ENCODE results near the gene TDRD6. TPM values are rescaled to one million over a fixed set of nuclear protein-coding genes. Genes with fewer than 3 reads are reported as not detected.
A peak's percentile ranks its signal among the peaks of the same experiment; 100 is the strongest.
"Not testable (repeated sequence)": the region's sequence is repeated elsewhere in the genome, so short reads cannot be mapped to it uniquely, and the experiment has no call there.

Gene TDRD6, protein sequence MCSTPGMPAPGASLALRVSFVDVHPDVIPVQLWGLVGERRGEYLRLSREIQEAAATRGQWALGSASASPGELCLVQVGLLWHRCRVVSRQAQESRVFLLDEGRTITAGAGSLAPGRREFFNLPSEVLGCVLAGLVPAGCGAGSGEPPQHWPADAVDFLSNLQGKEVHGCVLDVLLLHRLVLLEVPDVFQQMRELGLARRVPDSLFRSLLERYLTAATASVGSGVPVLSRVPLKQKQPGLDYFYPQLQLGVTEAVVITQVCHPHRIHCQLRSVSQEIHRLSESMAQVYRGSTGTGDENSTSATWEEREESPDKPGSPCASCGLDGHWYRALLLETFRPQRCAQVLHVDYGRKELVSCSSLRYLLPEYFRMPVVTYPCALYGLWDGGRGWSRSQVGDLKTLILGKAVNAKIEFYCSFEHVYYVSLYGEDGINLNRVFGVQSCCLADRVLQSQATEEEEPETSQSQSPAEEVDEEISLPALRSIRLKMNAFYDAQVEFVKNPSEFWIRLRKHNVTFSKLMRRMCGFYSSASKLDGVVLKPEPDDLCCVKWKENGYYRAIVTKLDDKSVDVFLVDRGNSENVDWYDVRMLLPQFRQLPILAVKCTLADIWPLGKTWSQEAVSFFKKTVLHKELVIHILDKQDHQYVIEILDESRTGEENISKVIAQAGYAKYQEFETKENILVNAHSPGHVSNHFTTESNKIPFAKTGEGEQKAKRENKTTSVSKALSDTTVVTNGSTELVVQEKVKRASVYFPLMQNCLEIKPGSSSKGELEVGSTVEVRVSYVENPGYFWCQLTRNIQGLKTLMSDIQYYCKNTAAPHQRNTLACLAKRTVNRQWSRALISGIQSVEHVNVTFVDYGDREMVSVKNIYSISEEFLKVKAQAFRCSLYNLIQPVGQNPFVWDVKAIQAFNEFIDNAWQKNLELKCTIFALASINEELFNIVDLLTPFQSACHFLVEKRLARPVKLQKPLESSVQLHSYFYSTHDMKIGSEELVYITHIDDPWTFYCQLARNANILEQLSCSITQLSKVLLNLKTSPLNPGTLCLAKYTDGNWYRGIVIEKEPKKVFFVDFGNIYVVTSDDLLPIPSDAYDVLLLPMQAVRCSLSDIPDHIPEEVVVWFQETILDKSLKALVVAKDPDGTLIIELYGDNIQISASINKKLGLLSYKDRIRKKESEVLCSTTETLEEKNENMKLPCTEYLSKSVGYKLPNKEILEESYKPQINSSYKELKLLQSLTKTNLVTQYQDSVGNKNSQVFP (N-terminal part only)
- total RNA-seq, result 0.20 TPM

DNA sequence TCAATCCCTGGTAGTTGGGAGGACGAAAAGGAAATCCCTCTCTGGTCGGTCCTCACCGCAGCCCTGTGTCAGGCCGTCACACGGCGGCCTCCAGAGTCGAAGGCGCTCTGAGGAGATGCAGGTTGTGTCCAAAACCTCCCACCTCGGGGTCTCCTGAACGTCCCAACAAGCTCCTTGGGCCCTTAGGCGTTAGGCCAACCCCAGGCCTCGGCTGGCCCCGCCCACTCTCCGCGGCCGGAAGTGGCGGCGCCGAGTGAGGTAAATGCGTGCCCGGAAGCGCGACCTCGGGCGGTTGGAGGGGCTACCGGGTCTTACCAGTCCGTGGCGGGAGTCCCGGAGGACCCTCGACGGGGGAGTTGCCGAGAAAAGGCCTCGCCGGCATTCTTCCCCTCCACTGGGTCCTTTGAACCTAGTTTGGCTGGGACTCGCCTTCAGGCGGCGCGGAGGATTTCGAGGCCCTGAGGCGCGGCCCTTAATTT, at the start of gene TDRD6:
Gene TDRD6, plus strand, starts transcription at position 267 of the 479 bp plus-strand sequence. CDS start 244 bp downstream, outside the sequence.
- DNase-seq, result no peak

DNA sequence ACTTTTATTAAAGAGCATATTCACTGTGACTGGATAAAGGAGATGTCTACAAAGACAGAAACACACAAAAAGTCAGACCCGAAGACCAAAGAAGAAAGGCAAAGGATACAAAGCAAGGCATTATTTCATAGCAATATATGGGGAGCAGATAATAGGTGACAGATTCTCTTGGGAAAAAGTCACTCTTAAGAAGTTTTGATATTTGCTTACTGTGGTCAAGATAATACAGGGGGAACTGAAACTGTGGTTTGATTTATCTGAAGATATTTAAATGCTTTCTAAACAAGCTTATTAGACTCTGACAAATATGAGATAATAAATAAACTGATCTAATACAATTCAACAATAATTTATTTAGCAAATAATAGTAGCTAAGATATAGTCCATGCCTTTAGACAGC, 49.8 kb upstream of the TDRD6 start:
- DNase-seq, result no peak

DNA sequence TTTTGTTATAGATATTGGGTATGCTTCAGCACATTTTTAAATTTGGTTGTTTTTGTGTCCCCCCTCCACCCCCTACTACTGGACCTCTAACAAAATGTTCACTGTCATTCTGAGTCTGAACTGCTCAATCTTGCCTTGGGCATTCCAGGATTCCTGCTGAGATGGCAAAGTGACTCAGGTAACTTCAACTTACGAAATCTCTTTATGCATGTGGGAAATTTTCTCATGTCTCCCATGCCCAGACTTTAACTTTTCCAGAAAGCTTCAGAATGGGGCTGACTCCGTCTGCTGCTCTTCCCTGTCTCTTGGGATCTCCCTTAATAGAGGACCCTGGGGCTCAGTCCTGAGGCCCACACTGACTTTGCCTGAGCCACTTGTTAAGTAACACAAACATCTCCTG, 49.0 kb upstream of the TDRD6 start:
- DNase-seq, result no peak

DNA sequence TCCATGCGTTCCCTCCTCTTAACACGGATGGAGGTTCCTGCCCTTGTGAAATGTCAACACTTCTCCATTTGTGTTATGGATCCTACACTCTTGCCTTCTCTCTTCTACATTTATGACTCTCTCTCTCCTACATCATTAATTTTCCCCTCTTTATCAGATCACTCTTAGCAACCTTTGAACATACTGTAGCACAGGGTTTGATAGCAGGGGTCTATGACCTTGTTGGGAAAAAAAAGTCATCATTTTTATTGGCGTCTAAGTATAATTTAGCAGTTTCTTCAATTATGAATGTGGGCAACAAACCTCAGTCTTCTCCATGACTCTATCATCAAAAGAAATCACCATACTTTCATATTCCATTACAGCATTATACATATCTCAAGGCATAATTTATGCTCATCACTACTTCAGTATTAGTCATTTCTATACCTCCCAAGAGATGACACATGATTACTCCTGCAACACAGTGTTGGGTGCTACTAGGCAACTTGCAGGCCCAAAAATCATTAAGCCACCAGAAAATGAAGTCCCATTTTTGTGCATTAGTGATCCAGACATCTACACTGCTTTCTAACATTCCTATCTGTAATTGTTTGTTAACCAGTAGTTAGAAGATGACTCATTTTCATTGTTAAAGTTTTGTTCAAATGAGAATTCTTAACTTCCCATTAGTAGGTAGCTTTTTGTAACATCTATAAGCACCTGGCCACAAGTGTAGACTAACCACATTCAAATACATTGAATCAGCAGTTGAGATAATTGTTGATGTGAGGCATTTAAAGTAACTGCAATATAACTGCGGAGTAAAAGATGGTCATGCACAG, 44.5 kb upstream of the TDRD6 start:
- no peak for DNase-seq

DNA sequence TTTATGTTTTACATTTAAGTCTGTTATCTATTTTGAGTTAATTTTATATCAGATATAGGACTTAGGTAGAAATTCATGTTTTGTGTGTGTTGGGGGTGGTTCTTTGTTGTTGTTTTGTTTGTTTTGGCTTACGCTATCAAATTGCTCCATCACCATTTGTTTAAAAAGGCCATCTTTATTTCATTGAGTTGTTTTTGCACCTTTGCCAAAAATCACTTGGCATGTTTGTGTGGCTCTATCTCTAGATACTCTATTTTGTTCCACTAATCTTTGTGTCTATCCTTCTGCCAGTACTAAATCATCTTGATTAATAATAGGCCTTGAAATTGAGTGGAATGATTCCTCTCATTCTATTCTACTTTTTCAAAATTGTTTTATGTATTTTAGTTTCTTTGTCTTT, 42.4 kb upstream of the TDRD6 start:
- no peak for DNase-seq

DNA sequence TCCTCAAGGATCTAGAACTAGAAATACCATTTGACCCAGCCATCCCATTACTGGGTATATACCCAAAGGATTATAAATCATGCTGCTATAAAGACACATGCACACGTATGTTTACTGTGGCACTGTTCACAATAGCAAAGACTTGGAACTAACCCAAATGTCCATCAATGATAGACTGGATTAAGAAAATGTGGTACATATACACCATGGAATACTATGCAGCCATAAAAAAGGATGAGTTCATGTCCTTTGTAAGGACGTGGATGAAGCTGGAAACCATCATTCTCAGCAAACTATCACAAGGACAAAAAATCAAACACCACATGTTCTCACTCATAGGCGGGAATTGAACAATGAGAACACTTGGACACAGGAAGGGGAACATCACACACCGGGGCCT, 39.6 kb upstream of the TDRD6 start:
- DNase-seq, result not testable (repeated sequence)

DNA sequence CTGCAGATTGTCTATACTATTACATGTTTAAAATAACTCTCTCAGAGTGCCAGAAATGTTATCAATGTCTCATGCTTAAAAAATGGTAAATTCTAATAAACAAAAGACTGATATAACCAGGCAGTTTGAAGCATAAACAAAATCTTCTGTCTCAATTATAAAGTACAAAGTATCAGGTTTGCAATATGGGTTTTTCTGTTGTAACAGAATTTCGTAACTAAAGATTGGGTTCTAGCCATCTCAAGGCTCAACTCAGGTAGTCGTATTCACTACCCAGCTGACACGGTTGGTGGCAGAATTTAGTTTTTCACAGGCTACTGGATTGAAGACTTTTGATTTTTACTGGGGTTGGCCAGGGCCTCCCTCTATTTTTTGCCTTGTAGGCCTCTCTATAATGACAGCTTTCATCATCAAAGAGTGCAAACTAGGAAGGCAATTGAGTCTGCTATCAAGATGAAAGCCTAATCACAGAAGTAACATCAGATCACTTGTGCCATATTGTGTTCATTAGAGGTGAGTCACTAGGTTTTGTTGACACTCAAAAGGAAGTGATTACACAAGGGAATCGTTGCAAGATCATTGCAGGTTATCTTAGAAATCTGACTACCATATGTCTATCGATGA, 38.7 kb upstream of the TDRD6 start:
- DNase-seq, result no peak

DNA sequence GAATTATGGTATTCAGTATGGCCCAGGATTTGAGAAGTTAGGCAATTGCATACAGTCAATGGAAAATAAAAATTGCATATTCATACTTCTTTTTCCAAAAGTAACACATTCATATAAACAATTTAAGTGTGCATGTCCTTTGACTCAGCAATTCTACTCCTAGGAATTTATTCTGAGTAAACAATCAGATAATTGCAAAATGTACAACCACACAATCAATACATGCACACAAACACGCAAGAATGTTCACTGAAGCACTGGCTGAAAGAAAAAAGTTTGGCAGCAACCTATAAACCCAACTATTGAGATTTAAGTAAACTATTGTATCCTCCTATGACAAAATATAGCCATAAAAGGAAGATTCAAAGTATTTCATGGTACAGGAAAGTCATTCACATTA, 36.7 kb upstream of the TDRD6 start:
- DNase-seq, result no peak

DNA sequence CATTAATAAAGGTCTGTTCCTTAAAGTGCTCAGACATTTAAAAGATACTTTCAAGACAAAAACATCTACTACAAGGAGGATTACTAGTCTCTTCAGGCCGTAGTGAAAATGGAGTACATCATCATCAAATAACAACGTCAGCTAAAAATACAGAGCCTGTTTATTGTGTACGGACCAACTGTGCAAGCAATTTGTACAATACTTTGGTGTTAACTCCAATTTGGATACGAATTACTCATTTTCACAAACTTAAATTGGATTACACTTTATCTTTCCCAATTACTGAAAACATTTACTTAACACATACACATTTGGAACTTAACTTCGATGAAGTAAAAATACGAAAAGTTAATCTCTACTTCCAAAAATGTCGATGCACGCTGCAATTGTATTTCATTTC, 35.9 kb upstream of the TDRD6 start:
- no peak for DNase-seq

DNA sequence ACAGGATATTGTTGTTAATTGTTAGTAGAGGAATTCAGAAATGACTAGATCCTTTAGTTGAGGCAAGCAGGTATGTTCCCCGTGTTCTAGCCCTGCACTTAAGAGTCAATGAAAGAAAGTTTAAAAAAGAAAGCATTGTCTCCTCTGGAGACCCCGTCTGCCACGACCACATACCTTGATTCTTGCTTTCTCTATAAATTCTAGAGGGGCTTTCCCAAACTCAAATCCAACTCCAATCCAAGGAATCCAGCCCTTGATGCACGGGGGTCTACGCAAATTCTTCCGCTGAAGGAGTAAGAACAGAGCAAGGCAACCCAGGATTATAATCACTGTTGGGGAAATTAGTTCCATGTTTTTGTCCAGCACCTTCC, 35.5 kb upstream of the TDRD6 start:
- no peak for DNase-seq

DNA sequence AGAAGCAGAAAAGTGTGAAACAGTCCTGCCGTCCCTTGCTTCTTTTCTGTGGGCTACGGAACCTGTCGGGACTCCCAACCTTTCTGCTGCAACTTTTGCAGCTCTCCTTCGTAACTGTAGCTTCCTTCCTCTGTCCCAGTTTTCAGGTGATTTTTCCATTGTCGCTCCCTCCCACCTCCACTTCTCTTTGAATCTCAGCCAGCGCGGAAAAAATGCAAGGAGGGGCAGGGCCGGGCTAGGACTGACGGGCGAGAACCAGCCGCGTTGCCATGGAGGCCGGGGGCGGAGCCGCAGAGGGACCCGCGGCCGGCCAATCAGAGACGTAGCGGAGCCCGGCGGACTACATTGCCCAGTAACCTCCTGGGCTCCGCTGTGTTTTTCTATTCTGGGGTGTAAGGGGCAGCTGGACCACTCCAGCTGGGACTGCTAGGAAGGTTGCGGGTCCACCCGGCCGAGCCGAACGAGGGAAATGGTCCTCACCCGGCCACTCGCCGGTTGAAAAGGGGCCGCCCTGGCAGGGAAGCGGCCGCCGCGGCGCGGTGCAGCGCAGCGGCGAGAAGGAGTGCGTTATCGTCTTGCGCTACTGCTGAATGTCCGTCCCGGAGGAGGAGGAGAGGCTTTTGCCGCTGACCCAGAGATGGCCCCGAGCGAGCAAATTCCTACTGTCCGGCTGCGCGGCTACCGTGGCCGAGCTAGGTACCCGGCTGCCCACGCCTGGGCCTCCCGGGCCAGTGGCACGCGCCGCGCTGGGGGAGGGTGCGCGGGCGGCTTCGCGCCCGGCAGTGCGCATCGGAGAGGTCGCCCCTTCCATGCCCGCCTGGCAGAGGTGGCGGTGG, 34.9 kb upstream of the TDRD6 start, which contains the start of the genes CYP39A1 and SLC25A27:
Gene CYP39A1, minus strand, starts transcription at position 216 of the 836 bp plus-strand sequence. CDS start 236 bp downstream, outside the sequence.
Gene SLC25A27, plus strand, starts transcription at position 373 of the 836 bp plus-strand sequence. Its CDS starts 218 bp downstream, at position 591.
- peak; percentile 76 for DNase-seq

DNA sequence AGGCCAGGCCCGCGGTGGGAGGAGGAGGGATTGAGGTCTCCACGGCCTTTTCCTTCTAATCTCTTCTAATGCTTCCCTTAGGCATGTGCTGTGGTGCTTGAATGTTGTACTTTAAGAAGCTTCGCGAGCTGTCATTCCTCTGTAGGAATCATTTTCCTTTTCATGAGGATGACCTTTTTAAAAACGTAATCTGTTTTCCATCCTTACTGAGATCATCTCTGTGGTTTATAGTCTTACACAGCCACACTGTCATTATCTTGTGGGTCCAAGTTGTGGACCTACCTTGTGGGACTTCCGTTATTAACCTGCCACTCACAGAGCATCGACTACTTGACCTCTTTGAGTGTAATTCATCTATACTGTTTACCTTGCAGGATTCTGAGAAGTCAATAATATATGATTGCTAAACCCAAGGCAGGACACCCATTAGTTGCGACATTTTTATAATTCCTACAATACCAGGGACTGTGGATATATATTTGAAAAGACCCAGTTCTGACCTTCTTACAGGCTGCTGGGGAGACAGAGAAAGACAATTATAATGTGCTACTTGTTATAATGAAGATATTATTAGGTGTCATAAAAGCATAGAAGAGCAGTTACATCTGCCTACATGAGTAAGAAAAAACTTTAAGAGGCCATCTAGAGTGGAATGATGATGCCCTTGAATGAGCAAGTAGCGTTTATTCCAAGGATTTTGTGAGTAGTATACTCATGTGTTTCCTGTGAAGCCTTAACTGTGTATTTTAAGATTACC, 34.1 kb upstream of the TDRD6 start:
- DNase-seq, result no peak

DNA sequence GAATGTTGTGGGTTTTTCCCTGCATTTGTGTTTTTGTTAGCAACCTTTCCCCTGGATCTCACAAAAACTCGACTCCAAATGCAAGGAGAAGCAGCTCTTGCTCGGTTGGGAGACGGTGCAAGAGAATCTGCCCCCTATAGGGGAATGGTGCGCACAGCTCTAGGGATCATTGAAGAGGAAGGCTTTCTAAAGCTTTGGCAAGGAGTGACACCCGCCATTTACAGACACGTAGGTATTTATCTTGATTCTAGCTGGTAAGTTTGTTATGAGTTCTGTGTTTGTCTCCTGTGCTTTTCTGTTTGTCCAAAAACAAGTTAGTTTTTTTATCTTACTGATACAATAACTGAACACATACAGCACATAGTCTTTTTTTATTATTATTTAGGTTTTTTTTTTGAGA, 31.9 kb upstream of the TDRD6 start:
- no peak for DNase-seq

DNA sequence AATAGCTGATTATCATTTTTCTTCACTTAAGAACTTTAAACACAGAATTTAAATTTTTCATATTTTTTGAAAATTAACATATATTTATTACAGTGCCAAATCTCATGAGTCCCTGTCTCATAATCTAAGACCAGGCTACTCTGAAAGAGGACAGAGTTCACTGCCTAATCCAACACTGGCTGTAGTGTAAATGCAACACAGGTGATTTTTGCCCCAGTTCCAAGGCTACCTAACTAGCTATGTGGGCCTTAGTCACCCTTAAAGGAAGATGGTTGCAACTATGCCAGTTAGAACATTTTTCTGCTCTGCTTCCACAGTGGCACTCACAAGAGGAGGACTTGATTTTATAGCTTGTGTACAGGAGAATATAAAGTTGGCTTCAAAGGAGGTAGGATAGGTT, 30.0 kb upstream of the TDRD6 start:
- no peak for DNase-seq

DNA sequence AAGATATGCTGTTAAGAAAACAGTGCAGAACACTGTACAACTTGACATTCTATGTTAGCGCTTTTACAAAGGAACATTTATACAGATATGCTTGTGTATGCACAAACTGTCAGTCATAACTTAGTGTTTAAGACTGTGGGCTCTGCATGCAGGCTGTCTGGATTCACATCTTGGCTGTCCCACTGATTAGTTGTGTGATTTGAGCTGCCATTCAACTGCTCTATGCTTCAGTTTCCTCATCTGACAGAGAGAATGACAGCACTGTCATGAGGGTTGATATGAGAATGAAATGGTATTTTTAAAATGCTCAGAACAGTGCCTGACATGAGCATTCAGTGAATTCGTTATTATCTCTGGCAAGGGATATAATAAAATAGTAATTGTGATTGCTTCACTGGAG, 26.2 kb upstream of the TDRD6 start:
- DNase-seq, result no peak

DNA sequence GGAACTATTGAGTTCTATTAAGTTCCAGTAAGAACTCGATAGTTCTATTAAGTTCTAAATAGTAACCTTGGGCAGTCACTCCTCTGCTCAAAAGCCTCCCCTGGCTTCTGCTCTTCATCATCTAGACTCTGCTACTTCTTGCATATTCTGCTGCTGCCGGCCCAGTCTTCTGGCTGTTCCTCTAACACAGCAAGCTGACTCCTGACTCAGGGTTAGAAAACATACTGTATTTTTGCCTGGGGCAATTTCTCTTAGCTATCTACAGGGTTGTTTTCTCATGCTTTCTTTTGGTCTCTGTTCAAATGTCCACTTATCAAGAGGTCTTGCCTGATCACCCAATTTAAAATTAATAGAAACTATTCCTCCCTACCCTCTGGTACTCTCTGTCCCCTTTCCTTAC, 20.3 kb upstream of the TDRD6 start:
- DNase-seq, result no peak

DNA sequence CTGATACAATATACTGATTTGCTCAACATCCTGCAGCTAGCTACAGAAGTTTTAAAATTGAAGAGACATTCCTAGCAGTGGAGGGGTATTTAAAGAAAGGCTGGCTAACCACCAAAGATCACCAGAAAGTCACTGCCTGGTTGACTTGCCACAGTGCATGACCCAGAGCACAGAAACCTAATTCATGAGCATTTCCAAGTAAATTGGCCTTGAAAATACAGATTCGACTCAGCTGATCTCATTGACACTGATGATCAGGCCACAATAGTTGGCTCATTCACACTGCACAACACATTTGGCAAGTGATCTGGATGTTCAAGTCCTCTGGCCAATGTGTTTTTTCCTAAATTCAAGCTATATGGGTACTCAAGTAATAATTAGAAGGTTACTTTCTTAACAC, 13.3 kb upstream of the TDRD6 start:
- no peak for DNase-seq

DNA sequence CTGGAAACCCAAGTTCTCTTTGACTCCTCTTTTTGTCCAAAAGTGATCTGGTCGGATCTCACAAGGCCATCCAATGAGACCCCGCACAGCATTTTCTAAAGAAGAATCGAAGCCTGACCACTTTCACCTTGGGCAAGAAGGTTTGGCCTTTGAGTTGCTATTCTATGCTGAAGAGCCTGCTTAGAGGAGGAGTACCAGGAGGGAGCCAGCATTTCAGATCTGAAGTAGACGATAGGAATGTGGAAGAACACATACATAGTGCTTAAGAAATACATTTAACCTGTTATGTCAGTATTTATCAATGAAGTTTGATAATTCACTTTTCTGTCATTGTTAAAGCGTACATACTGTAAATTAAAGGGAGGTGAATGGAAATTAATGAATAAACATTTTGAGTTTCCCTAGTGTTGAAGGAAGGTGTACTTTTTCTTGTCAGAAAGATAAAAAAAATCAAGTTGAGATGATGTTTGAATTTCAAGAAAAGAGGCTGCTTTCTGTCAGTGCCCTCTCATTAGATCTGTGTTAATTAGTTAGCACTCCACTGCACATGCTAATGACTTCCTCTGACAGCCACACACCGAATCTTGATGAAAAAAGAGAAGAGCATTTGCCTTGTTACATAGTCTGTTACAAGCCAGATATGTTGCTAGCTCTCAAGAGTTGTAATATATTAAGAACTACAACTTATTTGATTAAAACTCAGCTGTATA, 10.9 kb upstream of the TDRD6 start:
- no peak for DNase-seq

DNA sequence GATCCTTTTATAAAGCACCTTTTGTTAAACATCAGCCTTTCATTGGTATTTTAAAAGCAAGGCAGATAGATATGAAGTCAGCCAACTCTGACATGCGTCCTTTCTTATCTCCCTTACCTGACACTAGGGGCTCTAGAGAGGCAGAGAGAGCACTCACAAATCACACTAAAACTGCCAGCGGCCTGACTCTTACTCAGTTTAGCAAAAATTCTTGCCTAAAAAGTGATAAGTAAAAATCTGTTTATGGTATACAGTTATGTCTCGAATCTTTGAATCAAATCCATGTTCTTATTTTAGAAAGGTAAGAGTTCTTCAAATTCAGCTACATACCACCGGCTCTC, 10.4 kb upstream of the TDRD6 start:
- no peak for DNase-seq

Measured in skin of body (tissue), 2 donors.